ENCODE data around the gene KRI1.
"Not testable (repeated sequence)": the region's sequence is repeated elsewhere in the genome, so short reads cannot be mapped to it uniquely, and the experiment has no call there.

The KRI1 gene

GRCh38 chr19:10543420-10544241 is 22.2 kb downstream of the KRI1 start, which contains the start of gene ATG4D:
TSS of gene ATG4D (plus strand) at chr19:10543904. CDS start at chr19:10544091, 187 bp downstream.
- Histone ChIP-seq H3K36me3 (ENCODE audit: insufficient read depth, low read length) (peaks cover 13% of the 10 kb centered on the region; the same call in 1 of the 2 replicates), H3K4me2 (ENCODE audit: low read length) (peak within 1 kb of the TSS; percentile 95), H3F3A (ENCODE audit: insufficient read depth, low read length) (no peaks in the 10 kb centered on the region), H4K20me1 (ENCODE audit: insufficient read depth, low read length) (no peaks in the 10 kb centered on the region), H2AFZ (ENCODE audit: low read length) (no peak within 1 kb of the TSS), H3K27ac (ENCODE audit: low read depth, low read length, poor library complexity, severe bottlenecking) (peak within 1 kb of the TSS; percentile 59), H3K9me3 (ENCODE audit: low read length) (no peaks in the 10 kb centered on the region), H3K4me1 (ENCODE audit: insufficient read depth, low read length, severe bottlenecking) (peaks cover 11% of the 10 kb centered on the region), H3K79me2 (ENCODE audit: insufficient read depth, low read length) (peaks cover 9% of the 10 kb centered on the region; the same call in 1 of the 2 replicates), H3K27me3 (ENCODE audit: insufficient read depth, low read length) (no peaks in the 10 kb centered on the region), H3K4me3 (ENCODE audit: low read depth, low read length, poor library complexity, severe bottlenecking) (peak within 1 kb of the TSS; percentile 94), H3K9ac (ENCODE audit: low read length) (peak within 1 kb of the TSS; percentile 89), H3K9me2 (ENCODE audit: low read depth, low read length) (no peaks in the 10 kb centered on the region)
- TF ChIP-seq EZH2 (IDR thresholded peaks at IDR 0.05; ENCODE audit: borderline replicate concordance, low read length) (no peak), CTCF (IDR thresholded peaks at IDR 0.05; ENCODE audit: low read length) (no peak)

DNA sequence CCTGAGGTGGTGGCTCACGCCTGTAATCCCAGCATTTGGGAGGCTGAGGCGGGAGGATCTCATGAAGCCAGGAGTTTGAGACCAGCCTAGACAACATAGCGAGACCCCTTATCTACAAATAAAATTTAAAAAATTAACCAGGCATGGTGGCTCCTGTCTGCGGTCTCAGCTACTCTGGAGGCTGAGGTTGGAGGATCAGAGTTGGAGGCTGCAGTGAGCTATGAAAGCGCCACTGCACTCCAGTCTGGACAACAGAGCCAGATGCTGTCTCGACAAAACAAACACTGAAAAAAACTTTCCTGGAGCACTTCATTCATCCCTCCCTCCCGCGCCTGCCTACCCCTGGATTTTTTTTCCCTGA is 22.8 kb downstream of the KRI1 start:
- Histone ChIP-seq H3K79me2 (ENCODE audit: insufficient read depth, low read length) (peaks cover 9% of the 10 kb centered on the region; the same call in 1 of the 2 replicates), H3K36me3 (ENCODE audit: insufficient read depth, low read length) (peaks cover 7% of the 10 kb centered on the region; the same call in 1 of the 2 replicates), H3K9me2 (ENCODE audit: low read depth, low read length) (no peaks in the 10 kb centered on the region), H3K27ac (ENCODE audit: low read depth, low read length, poor library complexity, severe bottlenecking) (no peak overlapping the region), H3K4me3 (ENCODE audit: low read depth, low read length, poor library complexity, severe bottlenecking) (peak overlapping the region; percentile 94), H3K4me1 (ENCODE audit: insufficient read depth, low read length, severe bottlenecking) (peaks cover 11% of the 10 kb centered on the region), H3K27me3 (ENCODE audit: insufficient read depth, low read length) (no peaks in the 10 kb centered on the region), H3K4me2 (ENCODE audit: low read length) (peak overlapping the region; percentile 95), H3K9ac (ENCODE audit: low read length) (no peak overlapping the region), H3F3A (ENCODE audit: insufficient read depth, low read length) (no peaks in the 10 kb centered on the region), H2AFZ (ENCODE audit: low read length) (no peak overlapping the region), H3K9me3 (ENCODE audit: low read length) (no peaks in the 10 kb centered on the region), H4K20me1 (ENCODE audit: insufficient read depth, low read length) (no peaks in the 10 kb centered on the region)
- TF ChIP-seq EZH2 (IDR thresholded peaks at IDR 0.05; ENCODE audit: borderline replicate concordance, low read length) = no peak
- TF ChIP-seq CTCF (IDR thresholded peaks at IDR 0.05; ENCODE audit: low read length) = no peak

DNA sequence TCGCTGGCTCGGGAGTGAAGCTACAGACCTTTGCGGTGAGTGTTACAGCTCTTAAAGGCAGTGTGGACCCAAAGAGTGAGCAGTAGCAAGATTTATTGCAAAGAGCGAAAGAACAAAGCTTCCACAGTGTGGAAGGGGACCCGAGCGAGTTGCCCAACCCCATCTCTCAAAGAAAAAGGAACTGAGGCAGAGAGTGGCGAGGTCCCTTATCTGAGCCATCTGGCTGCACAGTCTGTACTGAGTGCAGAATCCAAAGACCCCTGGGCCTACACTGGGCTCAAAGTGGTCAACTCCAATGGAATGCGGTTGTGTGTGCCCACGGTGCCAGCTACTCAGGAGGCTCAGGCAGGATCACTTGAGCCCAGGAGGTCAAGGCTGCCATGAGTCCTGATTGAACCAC is 26.8 kb downstream of the KRI1 start:
- H3K9me2 ChIP-seq (ENCODE audit: low read depth, low read length); H3K27me3 ChIP-seq (ENCODE audit: insufficient read depth, low read length); H3K79me2 ChIP-seq (ENCODE audit: insufficient read depth, low read length); H2AFZ ChIP-seq (ENCODE audit: low read length); H3K9ac ChIP-seq (ENCODE audit: low read length); H3K27ac ChIP-seq (ENCODE audit: low read depth, low read length, poor library complexity, severe bottlenecking); H3K4me2 ChIP-seq (ENCODE audit: low read length); H4K20me1 ChIP-seq (ENCODE audit: insufficient read depth, low read length); H3K4me1 ChIP-seq (ENCODE audit: insufficient read depth, low read length, severe bottlenecking); H3K9me3 ChIP-seq (ENCODE audit: low read length); H3K36me3 ChIP-seq (ENCODE audit: insufficient read depth, low read length); H3F3A ChIP-seq (ENCODE audit: insufficient read depth, low read length); H3K4me3 ChIP-seq (ENCODE audit: low read depth, low read length, poor library complexity, severe bottlenecking): not testable (repeated sequence)
